ENCODE measurements around the gene NDUFB7.
"Not testable (repeated sequence)": the region's sequence is repeated elsewhere in the genome, so short reads cannot be mapped to it uniquely, and the experiment has no call there.

DNA sequence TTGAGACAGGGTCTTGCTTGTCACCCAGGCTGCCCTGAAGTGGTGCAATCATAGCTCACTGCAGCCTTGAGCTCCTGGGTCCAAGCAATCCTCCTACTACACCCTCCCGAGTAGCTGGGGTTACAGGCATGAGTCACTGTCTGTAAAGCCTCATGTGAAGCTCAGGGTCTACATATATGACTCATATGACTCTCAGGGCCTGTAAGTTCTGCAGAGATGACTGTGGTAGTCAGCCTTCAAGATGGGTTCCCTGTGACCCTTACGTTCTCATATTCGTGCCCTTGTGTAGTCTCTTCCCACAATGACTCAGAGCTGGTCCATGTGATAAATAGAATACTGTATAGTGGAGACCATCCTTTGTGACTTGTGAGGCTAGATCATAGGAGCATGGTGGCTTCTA is 13.3 kb upstream of the NDUFB7 start:
- TF ChIP-seq, protein P1, sequence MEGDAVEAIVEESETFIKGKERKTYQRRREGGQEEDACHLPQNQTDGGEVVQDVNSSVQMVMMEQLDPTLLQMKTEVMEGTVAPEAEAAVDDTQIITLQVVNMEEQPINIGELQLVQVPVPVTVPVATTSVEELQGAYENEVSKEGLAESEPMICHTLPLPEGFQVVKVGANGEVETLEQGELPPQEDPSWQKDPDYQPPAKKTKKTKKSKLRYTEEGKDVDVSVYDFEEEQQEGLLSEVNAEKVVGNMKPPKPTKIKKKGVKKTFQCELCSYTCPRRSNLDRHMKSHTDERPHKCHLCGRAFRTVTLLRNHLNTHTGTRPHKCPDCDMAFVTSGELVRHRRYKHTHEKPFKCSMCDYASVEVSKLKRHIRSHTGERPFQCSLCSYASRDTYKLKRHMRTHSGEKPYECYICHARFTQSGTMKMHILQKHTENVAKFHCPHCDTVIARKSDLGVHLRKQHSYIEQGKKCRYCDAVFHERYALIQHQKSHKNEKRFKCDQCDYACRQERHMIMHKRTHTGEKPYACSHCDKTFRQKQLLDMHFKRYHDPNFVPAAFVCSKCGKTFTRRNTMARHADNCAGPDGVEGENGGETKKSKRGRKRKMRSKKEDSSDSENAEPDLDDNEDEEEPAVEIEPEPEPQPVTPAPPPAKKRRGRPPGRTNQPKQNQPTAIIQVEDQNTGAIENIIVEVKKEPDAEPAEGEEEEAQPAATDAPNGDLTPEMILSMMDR (IDR thresholded peaks at IDR 0.05) = not testable (repeated sequence)
- not testable (repeated sequence) for TF ChIP-seq POLR2A (IDR thresholded peaks at IDR 0.05)
